ENCODE results near the gene FBL.
A peak's percentile ranks its signal among the peaks of the same experiment; 100 is the strongest.

Gene FBL

GRCh38 chr19:39865186-39865585 lies 19.0 kb upstream of the FBL start:
- H3K9me3 Mint-ChIP-seq, result no peaks in the 10 kb centered on the region
- ATAC-seq (no peak), DNase-seq (no peak)
- H3K4me3 Mint-ChIP-seq, result no peak overlapping the region
- no peaks in the 10 kb centered on the region for H3K27me3 Mint-ChIP-seq
- H3K4me1 Mint-ChIP-seq, result no peaks in the 10 kb centered on the region
- H3K27ac Mint-ChIP-seq, result no peak overlapping the region

GRCh38 chr19:39864118-39864517 lies 17.9 kb upstream of the FBL start:
- H3K9me3 Mint-ChIP-seq, result no peaks in the 10 kb centered on the region
- ATAC-seq (no peak), DNase-seq (no peak)
- H3K4me3 Mint-ChIP-seq, result no peak overlapping the region
- no peaks in the 10 kb centered on the region for H3K4me1 Mint-ChIP-seq
- H3K27ac Mint-ChIP-seq, result no peak overlapping the region
- no peaks in the 10 kb centered on the region for H3K27me3 Mint-ChIP-seq

DNA sequence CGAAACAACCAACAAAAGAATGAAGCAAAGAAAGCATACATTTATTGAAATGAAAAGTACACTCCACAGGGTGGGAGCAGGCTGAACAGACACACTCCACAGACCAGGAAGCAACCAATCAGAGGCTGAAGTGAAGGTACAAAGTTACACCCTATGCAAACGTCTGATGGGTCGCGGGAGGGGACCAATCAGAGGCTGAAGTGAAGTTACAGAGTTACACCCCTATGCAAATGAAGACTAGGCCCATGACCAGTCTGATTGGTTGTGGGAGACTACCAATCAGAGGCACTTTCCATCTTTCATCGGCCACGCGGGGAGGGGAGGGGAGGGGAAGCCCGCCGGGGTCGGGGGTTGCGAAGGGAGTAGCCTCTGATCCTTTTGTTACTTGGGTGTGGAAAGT lies 12.4 kb upstream of the FBL start:
- Mint-ChIP-seq H3K27ac (no peak overlapping the region), H3K4me3 (no peak overlapping the region), H3K4me1 (no peaks in the 10 kb centered on the region), H3K9me3 (no peaks in the 10 kb centered on the region), H3K27me3 (no peaks in the 10 kb centered on the region)
- no peak for ATAC-seq
- DNase-seq, result no peak

- Mint-ChIP-seq H3K27me3 (no peaks in the 10 kb centered on the region), H3K4me1 (no peaks in the 10 kb centered on the region), H3K27ac (no peak overlapping the region), H3K4me3 (no peak overlapping the region), H3K9me3 (no peaks in the 10 kb centered on the region)
- ATAC-seq (no peak), DNase-seq (no peak)
These were observed 6.7 kb upstream of the FBL start for GRCh38 chr19:39852882-39853281.

GRCh38 chr19:39850892-39851291 lies 4.7 kb upstream of the FBL start:
- Mint-ChIP-seq H3K4me1 (peaks cover 11% of the 10 kb centered on the region), H3K4me3 (no peak overlapping the region), H3K27me3 (no peaks in the 10 kb centered on the region), H3K9me3 (no peaks in the 10 kb centered on the region), H3K27ac (no peak overlapping the region)
- no peak for ATAC-seq
- no peak for DNase-seq

GRCh38 chr19:39848392-39848791 lies 2.2 kb upstream of the FBL start:
- DNase-seq (no peak), ATAC-seq (no peak)
- Mint-ChIP-seq H3K4me3 (no peak overlapping the region), H3K9me3 (no peaks in the 10 kb centered on the region), H3K27ac (no peak overlapping the region), H3K4me1 (peaks cover 29% of the 10 kb centered on the region), H3K27me3 (no peaks in the 10 kb centered on the region)

- no peak overlapping the region for H3K27ac Mint-ChIP-seq
These were observed 1.3 kb upstream of the FBL start for GRCh38 chr19:39847525-39847924.

DNA sequence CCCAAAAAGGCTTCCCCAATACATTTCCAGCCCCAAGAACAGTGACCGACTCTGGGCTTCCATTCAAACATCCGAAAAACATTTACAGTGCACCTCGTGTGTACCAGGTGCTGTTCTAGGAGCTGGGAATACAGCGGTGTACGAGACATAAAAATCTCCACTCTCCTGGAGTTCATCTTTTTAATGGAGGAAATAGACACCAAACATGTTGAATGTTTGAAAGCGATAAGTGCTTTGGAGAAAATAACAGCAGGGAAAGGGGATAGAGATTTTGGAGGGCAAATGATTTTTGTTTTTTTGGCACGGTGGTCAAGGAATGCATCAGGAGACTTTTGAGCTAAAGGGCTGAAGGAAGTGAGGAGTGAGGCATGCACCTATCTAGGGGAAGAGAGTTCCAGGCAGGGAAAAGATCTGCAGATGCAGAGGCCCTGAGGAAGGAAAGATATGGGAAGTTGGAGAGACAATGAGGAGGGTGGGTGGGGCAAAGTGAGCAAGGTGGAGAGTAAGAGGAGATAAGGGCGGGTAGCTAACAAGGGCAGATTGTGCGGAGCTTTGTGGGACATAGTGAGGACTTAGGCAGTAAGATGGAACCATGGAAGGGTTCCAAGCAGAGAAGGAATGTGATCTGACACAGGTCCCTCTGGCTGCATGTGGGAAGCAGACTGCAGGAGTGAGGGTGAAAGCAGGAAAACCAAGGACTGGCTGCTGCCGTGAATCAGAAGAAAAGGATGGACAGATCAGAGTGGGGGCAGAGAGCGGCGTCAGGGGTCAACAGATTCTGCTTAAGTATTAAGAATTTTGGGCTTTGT lies 703 bp upstream of the FBL start:
- peak overlapping the region; percentile 97 to 98 for H3K27ac Mint-ChIP-seq
- H3K27me3 Mint-ChIP-seq, result no peaks in the 10 kb centered on the region
- H3K4me1 Mint-ChIP-seq, result peaks cover 43% of the 10 kb centered on the region
- no peaks in the 10 kb centered on the region for H3K9me3 Mint-ChIP-seq
- no peak for DNase-seq
- no peak for ATAC-seq
- H3K4me3 Mint-ChIP-seq, result peak overlapping the region; percentile 96 to 97

More at GRCh38 chr19:39847525-39847924, 1.3 kb upstream of the FBL start:
- DNase-seq, result no peak
- H3K4me1 Mint-ChIP-seq, result peaks cover 37% of the 10 kb centered on the region
- no peaks in the 10 kb centered on the region for H3K9me3 Mint-ChIP-seq
- no peak overlapping the region for H3K4me3 Mint-ChIP-seq
- H3K27me3 Mint-ChIP-seq, result no peaks in the 10 kb centered on the region
- no peak for ATAC-seq

DNA sequence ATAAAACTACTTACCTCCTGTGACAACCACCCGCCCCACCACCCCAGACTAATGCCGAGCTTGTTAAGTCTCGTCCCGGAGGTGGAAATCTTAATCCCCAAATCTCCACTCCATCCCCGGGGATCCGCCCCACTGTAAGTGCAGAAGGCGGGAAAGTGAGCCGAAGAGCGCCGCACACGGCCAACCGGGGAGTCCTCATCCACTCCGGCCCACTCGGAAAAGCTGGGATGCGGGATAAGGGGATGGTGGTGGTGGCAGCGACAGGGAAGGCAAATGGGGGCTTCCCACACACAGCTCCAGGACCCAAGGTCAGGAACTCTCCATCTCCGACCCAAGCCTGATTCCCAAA lies 621 bp downstream of the FBL start:
- Mint-ChIP-seq H3K27ac (peak overlapping the region; percentile 97 to 98), H3K4me3 (peak overlapping the region; percentile 96 to 97), H3K9me3 (no peaks in the 10 kb centered on the region), H3K27me3 (no peaks in the 10 kb centered on the region), H3K4me1 (peaks cover 50% of the 10 kb centered on the region)
- no peak for DNase-seq
- peak; percentile 6 for ATAC-seq

- H3K4me3 Mint-ChIP-seq, result peak overlapping the region; percentile 96 to 97
- H3K9me3 Mint-ChIP-seq, result no peaks in the 10 kb centered on the region
- peak overlapping the region; percentile 97 to 98 for H3K27ac Mint-ChIP-seq
- ATAC-seq (no peak), DNase-seq (no peak)
- H3K4me1 Mint-ChIP-seq, result peaks cover 50% of the 10 kb centered on the region
- H3K27me3 Mint-ChIP-seq, result no peaks in the 10 kb centered on the region
These were observed 1.0 kb downstream of the FBL start for GRCh38 chr19:39845172-39845571.

DNA sequence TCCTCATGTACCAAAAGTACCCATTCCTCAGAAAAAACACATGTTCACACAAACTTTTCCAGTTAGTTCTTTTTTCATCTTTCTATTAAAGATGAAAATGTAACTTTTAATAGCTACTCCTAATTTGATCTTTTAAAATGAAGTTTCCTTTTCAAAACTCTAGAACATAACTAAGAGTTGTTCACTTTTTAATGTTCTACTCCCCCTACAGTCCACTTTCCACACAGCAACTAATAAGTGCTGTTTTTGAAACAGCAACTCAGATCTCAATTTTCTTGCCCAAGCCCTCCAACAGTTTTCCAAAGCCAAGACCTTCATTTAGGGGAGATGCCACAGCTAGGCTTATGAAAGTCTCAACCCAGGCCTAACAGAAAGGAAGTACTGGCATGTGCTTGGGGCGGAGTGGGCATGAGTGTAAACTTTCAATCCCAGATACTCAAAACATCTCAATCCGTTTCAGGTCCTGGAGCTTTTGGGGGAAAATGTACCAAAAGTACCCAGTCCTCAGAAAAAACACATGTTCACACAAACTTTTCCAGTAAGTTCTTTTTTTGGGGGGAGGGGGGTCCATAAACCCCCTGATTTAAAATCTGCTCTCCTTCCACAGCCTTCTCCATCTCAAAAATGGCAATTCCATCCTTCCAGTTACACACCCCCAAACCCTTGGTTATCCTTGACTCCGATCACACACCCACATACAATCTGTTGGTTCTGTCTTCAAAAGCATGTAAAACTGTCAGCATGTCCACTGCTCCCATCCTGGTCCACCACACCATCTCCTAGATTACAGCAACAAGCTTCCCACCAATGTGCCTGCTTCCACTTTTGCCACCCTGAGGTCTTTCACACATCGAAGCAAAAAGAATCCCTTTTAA lies 2.0 kb downstream of the FBL start:
- H3K9me3 Mint-ChIP-seq, result no peaks in the 10 kb centered on the region
- DNase-seq (peak in 1 of 2 donors; percentile 17), ATAC-seq (no peak)
- H3K27ac Mint-ChIP-seq, result peak overlapping the region; percentile 19 to 98
- no peaks in the 10 kb centered on the region for H3K27me3 Mint-ChIP-seq
- H3K4me1 Mint-ChIP-seq, result peaks cover 56% of the 10 kb centered on the region
- peak overlapping the region; percentile 96 to 97 for H3K4me3 Mint-ChIP-seq

- ATAC-seq, result no peak
- peaks cover 58% of the 10 kb centered on the region for H3K4me1 Mint-ChIP-seq
These were observed 3.3 kb downstream of the FBL start for GRCh38 chr19:39842693-39843435.

DNA sequence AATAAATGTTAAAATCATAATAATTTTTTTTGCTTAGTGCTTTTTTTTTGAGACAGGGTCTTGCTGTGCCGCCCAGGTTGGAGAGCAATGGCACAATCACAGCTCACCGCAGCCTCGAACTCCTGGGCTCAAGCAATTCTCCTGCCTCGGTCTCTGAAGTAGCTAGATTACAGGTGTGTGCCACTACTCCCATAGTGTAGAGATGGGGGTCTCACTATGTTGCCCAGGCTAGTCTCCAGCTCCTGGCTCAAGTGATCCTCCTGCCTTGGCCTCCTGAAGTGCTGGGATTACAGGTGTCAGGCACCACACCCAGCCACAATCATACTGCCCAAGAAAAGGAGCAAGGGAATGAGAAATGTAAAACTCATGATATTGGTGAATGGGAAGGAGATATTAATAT lies 5.1 kb downstream of the FBL start:
- H3K9me3 Mint-ChIP-seq, result no peaks in the 10 kb centered on the region
- DNase-seq (no peak), ATAC-seq (no peak)
- peaks cover 51% of the 10 kb centered on the region for H3K4me1 Mint-ChIP-seq
- H3K4me3 Mint-ChIP-seq, result no peak overlapping the region
- H3K27me3 Mint-ChIP-seq, result no peaks in the 10 kb centered on the region
- H3K27ac Mint-ChIP-seq, result peak overlapping the region; percentile 27 to 74

More at GRCh38 chr19:39842693-39843435, 3.3 kb downstream of the FBL start:
- peak overlapping the region; percentile 38 to 69 for H3K4me3 Mint-ChIP-seq
- no peak for DNase-seq
- peak overlapping the region; percentile 69 to 90 for H3K27ac Mint-ChIP-seq
- H3K9me3 Mint-ChIP-seq, result no peaks in the 10 kb centered on the region
- no peaks in the 10 kb centered on the region for H3K27me3 Mint-ChIP-seq

DNA sequence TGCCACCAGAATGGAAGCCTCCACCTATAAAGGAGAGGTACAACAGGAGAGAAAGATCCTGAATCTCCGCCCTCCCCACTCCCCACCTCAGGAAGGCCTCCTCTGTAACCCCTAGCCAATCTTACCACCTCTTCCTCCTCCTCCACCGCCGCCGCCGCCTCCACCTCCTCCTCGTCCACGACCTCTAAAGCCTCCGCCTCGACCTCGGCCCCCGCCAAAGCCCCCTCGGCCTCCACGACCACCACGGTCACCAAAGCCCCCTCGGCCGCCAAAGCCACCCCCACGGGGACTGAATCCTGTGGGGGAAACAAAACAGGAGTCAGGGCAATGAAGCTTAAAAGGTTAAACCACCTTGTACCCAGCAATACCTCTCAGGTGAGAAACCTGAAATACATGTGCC lies 5.7 kb downstream of the FBL start:
- no peaks in the 10 kb centered on the region for H3K27me3 Mint-ChIP-seq
- DNase-seq (no peak), ATAC-seq (no peak)
- H3K27ac Mint-ChIP-seq, result peak overlapping the region in 1 of 2 donors; percentile 77
- peaks cover 51% of the 10 kb centered on the region for H3K4me1 Mint-ChIP-seq
- H3K9me3 Mint-ChIP-seq, result no peaks in the 10 kb centered on the region
- H3K4me3 Mint-ChIP-seq, result no peak overlapping the region

- ATAC-seq, result no peak
- no peaks in the 10 kb centered on the region for H3K9me3 Mint-ChIP-seq
- no peak for DNase-seq
- H3K4me3 Mint-ChIP-seq, result no peak overlapping the region
- H3K4me1 Mint-ChIP-seq, result peaks cover 47% of the 10 kb centered on the region
- peak overlapping the region in 1 of 2 donors; percentile 77 for H3K27ac Mint-ChIP-seq
- no peaks in the 10 kb centered on the region for H3K27me3 Mint-ChIP-seq
These were observed 6.4 kb downstream of the FBL start for GRCh38 chr19:39839678-39840327.
